GM12878 (cell line): ENCODE results near the gene DDX54. TPM values are rescaled to one million over a fixed set of nuclear protein-coding genes. Genes with fewer than 3 reads are reported as not detected.

ENCODE experiments used
- CREM ChIP-seq: IDR thresholded peaks from 2 replicates; pipeline ENCODE4 v1.6.1; 2014; ENCODE audit warnings: antibody characterized with exemption, low read depth
- ESRRA ChIP-seq: IDR thresholded peaks from 2 replicates; pipeline ENCODE4 v1.6.1; 2012; ENCODE audit warnings: mild to moderate bottlenecking, low read length, improper control_type of control experiment
- HDAC2 ChIP-seq: fragments of 200-600 bp; sonication (generic); IDR thresholded peaks from 2 replicates; pipeline ENCODE4 v1.6.1; 2017
- KAT2A ChIP-seq: conservative IDR thresholded peaks from 2 replicates; pipeline ENCODE4 v1.6.1; 2011; ENCODE audit warnings: low read depth, low read length; ENCODE audit not compliant: control insufficient read depth
- KDM1A ChIP-seq: fragments of 200-600 bp; sonication (generic); IDR thresholded peaks from 2 replicates; pipeline ENCODE4 v1.6.1; 2016; ENCODE audit warnings: borderline replicate concordance
- MTA2 ChIP-seq: fragments of 450-650 bp; IDR thresholded peaks from 2 replicates; pipeline ENCODE4 v1.6.1; 2016; ENCODE audit warnings: low read depth, mild to moderate bottlenecking, moderate library complexity
- NFIC ChIP-seq: IDR thresholded peaks from 2 replicates; pipeline ENCODE4 v1.6.1; 2012; ENCODE audit warnings: low read depth, mild to moderate bottlenecking, inconsistent platforms, low read length, moderate library complexity
- NR2C2 ChIP-seq: IDR thresholded peaks from 2 replicates; pipeline ENCODE4 v1.6.1; 2011; ENCODE audit warnings: borderline replicate concordance, low read depth; ENCODE audit not compliant: control insufficient read depth, insufficient read length
- NRF1 ChIP-seq: conservative IDR thresholded peaks from 2 replicates; pipeline ENCODE4 v1.6.1; 2011; ENCODE audit warnings: mild to moderate bottlenecking, low read depth, low read length, improper control_type of control experiment
- SRF ChIP-seq, 2 experiments: IDR thresholded peaks; 2 replicates each; pipeline ENCODE4 v1.6.1; 2011; ENCODE audit warnings: low read depth in 2 of 2, low read length in 2 of 2, mild to moderate bottlenecking in 1 of 2, moderate library complexity in 1 of 2
- STAT3 ChIP-seq: IDR thresholded peaks from 2 replicates; pipeline ENCODE4 v1.6.1; 2011; ENCODE audit warnings: low read depth, low read length, improper control_type of control experiment
- ZBED1 ChIP-seq: IDR thresholded peaks from 2 replicates; pipeline ENCODE4 v1.6.1; 2016; ENCODE audit warnings: borderline replicate concordance
- ZNF274 ChIP-seq: IDR thresholded peaks from one replicate; pipeline ENCODE4 v1.8.0; 2011; ENCODE audit not compliant: insufficient read length, insufficient read depth
- polyA plus RNA-seq, 11 experiments: library from polyadenylated mRNA; depleted of rRNA in 4 of 11; unstranded in 6 of 11; stranded (reverse) in 5 of 11; fragments of >200 nt; fragmentation: Nextera tagmentation in 4 of 11; fragmentation: Illumina TruSeq in 1 of 11; extraction: Ambion mirVana in 4 of 11; extraction: Trizol in 1 of 11; gene quantifications; 1 replicate in 1 of 11; 2 replicates in 10 of 11; pipeline versions ENCODE4 v1.2.1 to v1.2.3, GENCODE V29; 2011 to 2016; ENCODE audit warnings: inconsistent platforms in 2 of 11, missing spikeins in 2 of 11, low read depth in 1 of 11
- total RNA-seq, 4 experiments: library from RNA; depleted of rRNA in 3 of 4; stranded (reverse); fragments of >200 nt in 3 of 4; fragmentation: Illumina TruSeq in 1 of 4; extraction: Trizol in 1 of 4; gene quantifications; 2 replicates each; pipeline versions ENCODE4 v1.2.1 to v1.2.3, GENCODE V29; 2013 to 2021
- TF ChIP-seq, protein P1 (sequence below): fragments of 450-650 bp; IDR thresholded peaks from 2 replicates; pipeline ENCODE4 v1.6.1; 2017; ENCODE audit warnings: mild to moderate bottlenecking, moderate library complexity
- TF ChIP-seq, protein P2 (sequence below): IDR thresholded peaks from 2 replicates; pipeline ENCODE4 v1.6.1; 2011; ENCODE audit warnings: borderline replicate concordance, low read depth, mild to moderate bottlenecking, moderate library complexity, mixed read lengths, low read length; ENCODE audit not compliant: insufficient read depth; ENCODE audit errors: extremely low read length
- TF ChIP-seq, protein P3 (sequence below): IDR thresholded peaks from 2 replicates; pipeline ENCODE4 v1.6.1; 2012; ENCODE audit warnings: low read length, inconsistent platforms
- TF ChIP-seq, protein P4 (sequence below): IDR thresholded peaks from 2 replicates; pipeline ENCODE4 v1.6.1; 2012; ENCODE audit warnings: low read depth, low read length, improper control_type of control experiment
- TF ChIP-seq, protein P5 (sequence below): fragments of 450-650 bp; IDR thresholded peaks from 2 replicates; pipeline ENCODE4 v1.6.1; 2016; ENCODE audit warnings: mild to moderate bottlenecking, moderate library complexity, borderline replicate concordance

The DDX54 gene
- total and polyA plus RNA-seq, 10 of the 15 experiments (the other 5 are each of a cell fraction or from before 2014, with no cell fraction given): 1.9 to 115 (median 56.3) TPM

DNA sequence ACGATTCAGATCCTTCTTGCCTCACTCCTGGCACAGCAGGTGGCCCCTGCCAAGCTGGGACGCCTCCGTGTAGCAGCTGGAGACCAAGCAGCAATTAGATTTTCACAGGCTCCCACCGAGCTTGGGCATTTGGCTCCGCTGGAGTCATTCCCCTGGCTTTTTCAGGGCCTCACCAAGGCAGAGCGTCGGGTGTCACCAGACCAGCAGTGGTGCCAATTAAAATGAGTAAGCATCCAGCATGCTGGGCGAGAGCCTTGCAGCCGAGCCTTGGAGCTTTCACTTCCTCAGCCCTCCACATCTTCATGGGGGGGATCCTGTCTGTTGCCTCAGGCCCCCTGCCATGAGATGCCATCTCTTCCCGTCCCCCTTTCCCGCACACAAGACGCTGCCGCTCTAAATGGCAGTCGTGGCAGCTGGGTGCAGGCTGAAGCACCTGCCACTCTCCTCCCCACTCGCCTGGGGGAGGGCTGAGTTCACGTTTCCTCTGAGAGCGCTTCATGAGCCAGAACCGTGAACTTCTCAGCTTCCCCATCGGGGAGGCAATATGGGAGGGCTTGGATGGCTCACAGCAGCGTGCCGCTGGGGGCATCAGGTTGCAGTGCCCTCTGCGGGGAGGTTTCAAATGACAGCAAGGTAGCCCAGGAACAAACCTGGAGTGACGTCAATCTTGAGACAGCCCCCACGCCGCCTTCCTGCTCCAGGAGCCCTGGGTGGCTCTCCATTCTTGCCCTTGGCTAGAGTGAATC lies 47.7 kb upstream of the DDX54 start (continued):
- TF ChIP-seq, protein P1, sequence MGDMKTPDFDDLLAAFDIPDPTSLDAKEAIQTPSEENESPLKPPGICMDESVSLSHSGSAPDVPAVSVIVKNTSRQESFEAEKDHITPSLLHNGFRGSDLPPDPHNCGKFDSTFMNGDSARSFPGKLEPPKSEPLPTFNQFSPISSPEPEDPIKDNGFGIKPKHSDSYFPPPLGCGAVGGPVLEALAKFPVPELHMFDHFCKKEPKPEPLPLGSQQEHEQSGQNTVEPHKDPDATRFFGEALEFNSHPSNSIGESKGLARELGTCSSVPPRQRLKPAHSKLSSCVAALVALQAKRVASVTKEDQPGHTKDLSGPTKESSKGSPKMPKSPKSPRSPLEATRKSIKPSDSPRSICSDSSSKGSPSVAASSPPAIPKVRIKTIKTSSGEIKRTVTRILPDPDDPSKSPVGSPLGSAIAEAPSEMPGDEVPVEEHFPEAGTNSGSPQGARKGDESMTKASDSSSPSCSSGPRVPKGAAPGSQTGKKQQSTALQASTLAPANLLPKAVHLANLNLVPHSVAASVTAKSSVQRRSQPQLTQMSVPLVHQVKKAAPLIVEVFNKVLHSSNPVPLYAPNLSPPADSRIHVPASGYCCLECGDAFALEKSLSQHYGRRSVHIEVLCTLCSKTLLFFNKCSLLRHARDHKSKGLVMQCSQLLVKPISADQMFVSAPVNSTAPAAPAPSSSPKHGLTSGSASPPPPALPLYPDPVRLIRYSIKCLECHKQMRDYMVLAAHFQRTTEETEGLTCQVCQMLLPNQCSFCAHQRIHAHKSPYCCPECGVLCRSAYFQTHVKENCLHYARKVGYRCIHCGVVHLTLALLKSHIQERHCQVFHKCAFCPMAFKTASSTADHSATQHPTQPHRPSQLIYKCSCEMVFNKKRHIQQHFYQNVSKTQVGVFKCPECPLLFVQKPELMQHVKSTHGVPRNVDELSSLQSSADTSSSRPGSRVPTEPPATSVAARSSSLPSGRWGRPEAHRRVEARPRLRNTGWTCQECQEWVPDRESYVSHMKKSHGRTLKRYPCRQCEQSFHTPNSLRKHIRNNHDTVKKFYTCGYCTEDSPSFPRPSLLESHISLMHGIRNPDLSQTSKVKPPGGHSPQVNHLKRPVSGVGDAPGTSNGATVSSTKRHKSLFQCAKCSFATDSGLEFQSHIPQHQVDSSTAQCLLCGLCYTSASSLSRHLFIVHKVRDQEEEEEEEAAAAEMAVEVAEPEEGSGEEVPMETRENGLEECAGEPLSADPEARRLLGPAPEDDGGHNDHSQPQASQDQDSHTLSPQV: no peak
- TF ChIP-seq, protein P2, sequence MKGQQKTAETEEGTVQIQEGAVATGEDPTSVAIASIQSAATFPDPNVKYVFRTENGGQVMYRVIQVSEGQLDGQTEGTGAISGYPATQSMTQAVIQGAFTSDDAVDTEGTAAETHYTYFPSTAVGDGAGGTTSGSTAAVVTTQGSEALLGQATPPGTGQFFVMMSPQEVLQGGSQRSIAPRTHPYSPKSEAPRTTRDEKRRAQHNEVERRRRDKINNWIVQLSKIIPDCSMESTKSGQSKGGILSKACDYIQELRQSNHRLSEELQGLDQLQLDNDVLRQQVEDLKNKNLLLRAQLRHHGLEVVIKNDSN: no peak
- TF ChIP-seq CREM (no peak), ZBED1 (no peak), KAT2A (no peak), STAT3 (no peak), NR2C2 (no peak), ESRRA (no peak), NRF1 (no peak), NFIC (no peak), ZNF274 (no peak), MTA2 (peak; percentile 62; the same call in 1 of the 2 replicates), KDM1A (no peak), SRF (IDR thresholded peaks at IDR 0.05; ENCODE audit: low read depth in 2 of 2, low read length in 2 of 2) (no peak), HDAC2 (no peak)
- TF ChIP-seq, protein P3, sequence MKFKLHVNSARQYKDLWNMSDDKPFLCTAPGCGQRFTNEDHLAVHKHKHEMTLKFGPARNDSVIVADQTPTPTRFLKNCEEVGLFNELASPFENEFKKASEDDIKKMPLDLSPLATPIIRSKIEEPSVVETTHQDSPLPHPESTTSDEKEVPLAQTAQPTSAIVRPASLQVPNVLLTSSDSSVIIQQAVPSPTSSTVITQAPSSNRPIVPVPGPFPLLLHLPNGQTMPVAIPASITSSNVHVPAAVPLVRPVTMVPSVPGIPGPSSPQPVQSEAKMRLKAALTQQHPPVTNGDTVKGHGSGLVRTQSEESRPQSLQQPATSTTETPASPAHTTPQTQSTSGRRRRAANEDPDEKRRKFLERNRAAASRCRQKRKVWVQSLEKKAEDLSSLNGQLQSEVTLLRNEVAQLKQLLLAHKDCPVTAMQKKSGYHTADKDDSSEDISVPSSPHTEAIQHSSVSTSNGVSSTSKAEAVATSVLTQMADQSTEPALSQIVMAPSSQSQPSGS: no peak
- TF ChIP-seq, protein P4, sequence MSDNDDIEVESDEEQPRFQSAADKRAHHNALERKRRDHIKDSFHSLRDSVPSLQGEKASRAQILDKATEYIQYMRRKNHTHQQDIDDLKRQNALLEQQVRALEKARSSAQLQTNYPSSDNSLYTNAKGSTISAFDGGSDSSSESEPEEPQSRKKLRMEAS: peak; percentile 39; the same call in 1 of the 2 replicates
- TF ChIP-seq, protein P5, sequence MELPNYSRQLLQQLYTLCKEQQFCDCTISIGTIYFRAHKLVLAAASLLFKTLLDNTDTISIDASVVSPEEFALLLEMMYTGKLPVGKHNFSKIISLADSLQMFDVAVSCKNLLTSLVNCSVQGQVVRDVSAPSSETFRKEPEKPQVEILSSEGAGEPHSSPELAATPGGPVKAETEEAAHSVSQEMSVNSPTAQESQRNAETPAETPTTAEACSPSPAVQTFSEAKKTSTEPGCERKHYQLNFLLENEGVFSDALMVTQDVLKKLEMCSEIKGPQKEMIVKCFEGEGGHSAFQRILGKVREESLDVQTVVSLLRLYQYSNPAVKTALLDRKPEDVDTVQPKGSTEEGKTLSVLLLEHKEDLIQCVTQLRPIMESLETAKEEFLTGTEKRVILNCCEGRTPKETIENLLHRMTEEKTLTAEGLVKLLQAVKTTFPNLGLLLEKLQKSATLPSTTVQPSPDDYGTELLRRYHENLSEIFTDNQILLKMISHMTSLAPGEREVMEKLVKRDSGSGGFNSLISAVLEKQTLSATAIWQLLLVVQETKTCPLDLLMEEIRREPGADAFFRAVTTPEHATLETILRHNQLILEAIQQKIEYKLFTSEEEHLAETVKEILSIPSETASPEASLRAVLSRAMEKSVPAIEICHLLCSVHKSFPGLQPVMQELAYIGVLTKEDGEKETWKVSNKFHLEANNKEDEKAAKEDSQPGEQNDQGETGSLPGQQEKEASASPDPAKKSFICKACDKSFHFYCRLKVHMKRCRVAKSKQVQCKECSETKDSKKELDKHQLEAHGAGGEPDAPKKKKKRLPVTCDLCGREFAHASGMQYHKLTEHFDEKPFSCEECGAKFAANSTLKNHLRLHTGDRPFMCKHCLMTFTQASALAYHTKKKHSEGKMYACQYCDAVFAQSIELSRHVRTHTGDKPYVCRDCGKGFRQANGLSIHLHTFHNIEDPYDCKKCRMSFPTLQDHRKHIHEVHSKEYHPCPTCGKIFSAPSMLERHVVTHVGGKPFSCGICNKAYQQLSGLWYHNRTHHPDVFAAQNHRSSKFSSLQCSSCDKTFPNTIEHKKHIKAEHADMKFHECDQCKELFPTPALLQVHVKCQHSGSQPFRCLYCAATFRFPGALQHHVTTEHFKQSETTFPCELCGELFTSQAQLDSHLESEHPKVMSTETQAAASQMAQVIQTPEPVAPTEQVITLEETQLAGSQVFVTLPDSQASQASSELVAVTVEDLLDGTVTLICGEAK: no peak
